Measurements from ENCODE around the gene CLNS1A. TPM values are rescaled to one million over a fixed set of nuclear protein-coding genes. Genes with fewer than 3 reads are reported as not detected.

Gene CLNS1A
- total and polyA plus RNA-seq, 9 of the 15 experiments (the other 6 are each of a cell fraction or from before 2014, with no cell fraction given) = 146 to 472 (median 345) TPM

GRCh38 chr11:77619576-77620198 lies 17.9 kb downstream of the CLNS1A start:
- H3K9me3 ChIP-seq (replicated peaks; ENCODE audit: control insufficient read depth, insufficient read depth, low read depth, low read length) = no peaks in the 10 kb centered on the region
- H3K27me3 ChIP-seq (ENCODE audit: control insufficient read depth in 2 of 2, insufficient read depth in 2 of 2, low read length in 2 of 2) = no peaks in the 10 kb centered on the region
- FAIRE-seq (peak; percentile 81), ATAC-seq (peak; percentile 77), DNase-seq (ENCODE audit: extremely low read depth in 1 of 4, low spot score in 3 of 4) (peak in 1 of 4 experiments; percentile 64)
- no peaks in the 10 kb centered on the region for H4K20me1 ChIP-seq (replicated peaks; ENCODE audit: control insufficient read depth, insufficient read depth, low read length)
- CTCF ChIA-PET (ENCODE audit: low intra/inter-chr PET ratio) = interaction anchor here (1.2 to 2.6 kb wide), 4 partner anchors 71 to 492 kb away, joined by 5 to 11 read pairs (median 6); partner anchors contain the start of gene MYO7A
- no peaks in the 10 kb centered on the region for H3K4me1 ChIP-seq (replicated peaks in 1 of 2; ENCODE audit: control insufficient read depth in 2 of 2, insufficient read depth in 2 of 2, low read length in 2 of 2)
- BruUV-seq (replicated peaks) = no TSS peak
- in situ Hi-C loops (cut with MboI) (no loop called here), intact Hi-C loops (cut with micrococcal nuclease) (no loop called here)
- no peak overlapping the region for H3K9ac ChIP-seq (ENCODE audit: insufficient read depth in 1 of 2, low read depth in 2 of 2, low read length in 2 of 2)
- no peak overlapping the region for H3K4me3 ChIP-seq
- H3K79me2 ChIP-seq (ENCODE audit: control insufficient read depth, insufficient read depth, low read length) = no peaks in the 10 kb centered on the region
- no peak overlapping the region for H3K27ac ChIP-seq (ENCODE audit: extremely low read depth, low read depth, low read length)
- no peak overlapping the region for H3K4me2 ChIP-seq (ENCODE audit: insufficient read depth, low read length)
- H3K36me3 ChIP-seq (ENCODE audit: control insufficient read depth, insufficient read depth, low read length) = peaks cover 90% of the 10 kb centered on the region
- POLR2A ChIA-PET = interaction anchor here (0.7 to 1.2 kb wide), 5 partner anchors 9 to 26 kb away, joined by 3 to 5 read pairs (median 3); no protein-coding TSS in a partner anchor
- H2AFZ ChIP-seq (ENCODE audit: low read depth, low read length) = no peak overlapping the region
- WGBS (ENCODE audit: insufficient coverage, low coverage, missing lambda C conversion rate) = 84% methylated on average over 3 of the region's 3 CpGs
- no peaks in the 10 kb centered on the region for H3K9me1 ChIP-seq (ENCODE audit: control insufficient read depth, insufficient read depth, low read length)
- TF ChIP-seq, protein P1, sequence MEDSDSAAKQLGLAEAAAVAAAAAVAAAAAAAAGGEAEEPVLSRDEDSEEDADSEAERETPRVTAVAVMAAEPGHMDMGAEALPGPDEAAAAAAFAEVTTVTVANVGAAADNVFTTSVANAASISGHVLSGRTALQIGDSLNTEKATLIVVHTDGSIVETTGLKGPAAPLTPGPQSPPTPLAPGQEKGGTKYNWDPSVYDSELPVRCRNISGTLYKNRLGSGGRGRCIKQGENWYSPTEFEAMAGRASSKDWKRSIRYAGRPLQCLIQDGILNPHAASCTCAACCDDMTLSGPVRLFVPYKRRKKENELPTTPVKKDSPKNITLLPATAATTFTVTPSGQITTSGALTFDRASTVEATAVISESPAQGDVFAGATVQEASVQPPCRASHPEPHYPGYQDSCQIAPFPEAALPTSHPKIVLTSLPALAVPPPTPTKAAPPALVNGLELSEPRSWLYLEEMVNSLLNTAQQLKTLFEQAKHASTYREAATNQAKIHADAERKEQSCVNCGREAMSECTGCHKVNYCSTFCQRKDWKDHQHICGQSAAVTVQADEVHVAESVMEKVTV (CRISPR knock-in tag; IDR thresholded peaks at IDR 0.05) = peak; percentile 67
- TF ChIP-seq GATAD2B (IDR thresholded peaks at IDR 0.05; ENCODE audit: borderline replicate concordance) (no peak), ZBED1 (IDR thresholded peaks at IDR 0.05) (no peak), MYC (IDR thresholded peaks at IDR 0.05; ENCODE audit: low read depth, low read length) (no peak), MYC (CRISPR knock-in tag; IDR thresholded peaks at IDR 0.05; ENCODE audit: borderline replicate concordance, low read depth) (no peak), MCM3 (IDR thresholded peaks at IDR 0.05) (no peak), CREB5 (CRISPR knock-in tag; IDR thresholded peaks at IDR 0.05) (no peak), NFIX (CRISPR knock-in tag; IDR thresholded peaks at IDR 0.05; ENCODE audit: low read depth) (no peak), MCM7 (IDR thresholded peaks at IDR 0.05) (no peak), SRSF7 (optimal IDR thresholded peaks at IDR 0.05; ENCODE audit: low read depth, low read length) (no peak), RAD21 (CRISPR knock-in tag; conservative IDR thresholded peaks at IDR 0.05 in 1 of 2, IDR thresholded peaks at IDR 0.05 in 1 of 2) (peak; percentile 71 to 75), RBM25 (IDR thresholded peaks at IDR 0.05; ENCODE audit: low read depth, low read length, severe bottlenecking) (no peak), KDM1A (IDR thresholded peaks at IDR 0.05) (no peak), NFATC3 (IDR thresholded peaks at IDR 0.05) (0 out of 2 replicates have a peak, but pooled peaks have one; percentile 40), TEAD1 (CRISPR knock-in tag; IDR thresholded peaks at IDR 0.05) (0 out of 4 replicates have a peak, but pooled peaks of 1 of the 2 experiments have one; percentile 8), EP400 (IDR thresholded peaks at IDR 0.05) (no peak), SMC3 (conservative IDR thresholded peaks at IDR 0.05; ENCODE audit: insufficient read depth, low read depth, low read length) (peak; percentile 26; the same call in 1 of the 2 replicates)

Data from K562 (cell line).